GM20000 (cell line): ENCODE measurements around the gene HLA-DMB.
A peak's percentile ranks its signal among the peaks of the same experiment; 100 is the strongest.

Experiments used
- DNase-seq: peaks from one replicate; pipeline ENCODE4 v3.0.0; 2012; ENCODE audit warnings: low spot score
- CTCF ChIP-seq: IDR thresholded peaks from 2 replicates; pipeline ENCODE4 v1.5.1; 2012; ENCODE audit warnings: mild to moderate bottlenecking, control low read depth; ENCODE audit errors: extremely low read depth, missing control alignments

Gene HLA-DMB

GRCh38 chr6:32890831-32891230 is 50.0 kb downstream of the HLA-DMB start:
- DNase-seq = no peak
- TF ChIP-seq CTCF = no peak

- no peak for TF ChIP-seq CTCF
- no peak for DNase-seq
Observed at GRCh38 chr6:32889533-32889932, 51.3 kb downstream of the HLA-DMB start.

- no peak for TF ChIP-seq CTCF
- no peak for DNase-seq
Observed at GRCh38 chr6:32888576-32888975, 52.3 kb downstream of the HLA-DMB start.

- no peak for DNase-seq
- TF ChIP-seq CTCF = no peak
Observed at GRCh38 chr6:32887616-32888015, 53.2 kb downstream of the HLA-DMB start.

- DNase-seq = no peak
- TF ChIP-seq CTCF = no peak
Observed at GRCh38 chr6:32886681-32887383, 54.0 kb downstream of the HLA-DMB start.

GRCh38 chr6:32885698-32886286 is 55.0 kb downstream of the HLA-DMB start:
- peak; percentile 75 for DNase-seq
- no peak for TF ChIP-seq CTCF
